ENCODE data around the gene CLDN24.

GRCh38 chr4:183354219-183354618, 32.0 kb upstream of the CLDN24 start:
- TF ChIP-seq CTCF (IDR thresholded peaks at IDR 0.05; ENCODE audit: extremely low read depth in 1 of 2, insufficient read depth in 1 of 2, low read depth in 1 of 2, low read length in 2 of 2) (no peak), POLR2AphosphoS5 (IDR thresholded peaks at IDR 0.05; ENCODE audit: insufficient read depth, low read depth, low read length) (no peak), JUN (IDR thresholded peaks at IDR 0.05; ENCODE audit: borderline replicate concordance, insufficient read depth, insufficient read length, low read depth) (no peak), FOS (IDR thresholded peaks at IDR 0.05; ENCODE audit: borderline replicate concordance, insufficient read depth, low read length) (no peak)
